ENCODE results near the gene RNMT.
"Not testable (repeated sequence)": the region's sequence is repeated elsewhere in the genome, so short reads cannot be mapped to it uniquely, and the experiment has no call there.

Gene RNMT

GRCh38 chr18:13726232-13726971 is at the start of gene RNMT, which contains the start of gene FAM210A:
Gene RNMT, plus strand, starts transcription at chr18:13726673. Its CDS starts 4,845 bp downstream, at chr18:13731518.
Gene FAM210A, minus strand, starts transcription at chr18:13726558. Its CDS starts 44,481 bp downstream, at chr18:13682077.
- ATAC-seq: peak; percentile 98
- Mint-ChIP-seq H3K4me3 (peak within 1 kb of the TSS; percentile 98), H3K4me1 (peaks cover 48% of the 10 kb centered on the region), H3K27ac (peak within 1 kb of the TSS; percentile 97), H3K9me3 (no peaks in the 10 kb centered on the region), H3K36me3 (peaks cover 2% of the 10 kb centered on the region), H3K27me3 (no peaks in the 10 kb centered on the region)

DNA sequence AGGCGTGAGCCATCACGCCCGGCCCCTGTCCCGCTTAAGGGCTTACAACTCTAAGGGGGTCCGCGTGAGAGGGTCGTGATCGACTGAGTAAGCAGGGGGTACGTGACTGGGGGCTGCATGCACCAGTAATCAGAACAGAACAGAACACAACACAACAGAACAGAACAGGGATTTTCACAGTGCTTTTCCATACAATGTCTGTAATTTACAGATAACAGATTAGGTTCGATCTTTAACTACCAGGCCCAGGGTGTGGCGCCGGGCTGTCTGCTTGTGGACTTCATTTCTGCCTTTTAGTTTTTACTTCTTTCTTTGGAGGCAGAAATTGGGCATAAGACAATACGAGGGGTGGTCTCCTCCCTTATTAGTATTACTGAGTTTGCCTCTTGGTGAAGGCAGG is 49.1 kb upstream of the RNMT start:
- not testable (repeated sequence) for H3K9me3 Mint-ChIP-seq, H3K27ac Mint-ChIP-seq, H3K36me3 Mint-ChIP-seq, ATAC-seq, H3K4me3 Mint-ChIP-seq, H3K27me3 Mint-ChIP-seq
- peaks cover 15% of the 10 kb centered on the region for H3K4me1 Mint-ChIP-seq

- Mint-ChIP-seq H3K36me3 (peaks cover 17% of the 10 kb centered on the region), H3K9me3 (no peaks in the 10 kb centered on the region), H3K4me3 (no peak overlapping the region), H3K27me3 (no peaks in the 10 kb centered on the region), H3K4me1 (peaks cover 30% of the 10 kb centered on the region), H3K27ac (no peak overlapping the region)
- ATAC-seq: no peak
Observed at GRCh38 chr18:13680612-13681011, 45.9 kb upstream of the RNMT start.

DNA sequence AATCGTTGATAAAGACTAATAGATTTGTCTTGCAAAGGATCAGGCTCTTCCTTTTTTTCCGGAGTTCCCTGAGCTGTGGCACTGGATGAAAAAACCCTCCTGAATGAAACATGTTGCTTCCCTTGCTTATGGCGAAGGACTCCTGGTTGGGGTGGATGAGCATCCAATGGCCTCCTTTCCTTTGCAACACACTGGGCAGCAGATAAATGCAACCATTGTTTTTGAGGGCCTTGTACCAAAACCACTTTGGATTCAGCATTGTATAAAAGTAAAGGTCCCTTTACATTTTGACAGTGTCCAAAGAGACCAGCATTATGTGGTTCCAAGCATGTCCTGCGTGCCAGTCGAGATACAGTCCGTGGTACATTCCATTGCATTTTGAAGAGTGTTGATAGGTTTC is 44.8 kb upstream of the RNMT start:
- peaks cover 17% of the 10 kb centered on the region for H3K36me3 Mint-ChIP-seq
- peaks cover 34% of the 10 kb centered on the region for H3K4me1 Mint-ChIP-seq

GRCh38 chr18:13684546-13684945 is 41.9 kb upstream of the RNMT start:
- no peak for ATAC-seq
- Mint-ChIP-seq H3K27me3 (no peaks in the 10 kb centered on the region), H3K36me3 (peaks cover 25% of the 10 kb centered on the region), H3K27ac (no peak overlapping the region), H3K4me3 (no peak overlapping the region), H3K4me1 (peaks cover 30% of the 10 kb centered on the region), H3K9me3 (no peaks in the 10 kb centered on the region)

More for the DNA sequence above, 44.8 kb upstream of the RNMT start:
- Mint-ChIP-seq H3K9me3 (no peaks in the 10 kb centered on the region), H3K4me3 (no peak overlapping the region), H3K27me3 (no peaks in the 10 kb centered on the region), H3K27ac (no peak overlapping the region)
- ATAC-seq: no peak

GRCh38 chr18:13688191-13689136 is 38.0 kb upstream of the RNMT start:
- Mint-ChIP-seq H3K4me3 (no peak overlapping the region), H3K36me3 (peaks cover 18% of the 10 kb centered on the region), H3K27ac (no peak overlapping the region), H3K9me3 (peaks cover 7% of the 10 kb centered on the region), H3K4me1 (peaks cover 56% of the 10 kb centered on the region), H3K27me3 (no peaks in the 10 kb centered on the region)
- no peak for ATAC-seq

GRCh38 chr18:13690060-13690459 is 36.4 kb upstream of the RNMT start:
- Mint-ChIP-seq H3K36me3 (peaks cover 14% of the 10 kb centered on the region), H3K4me1 (peaks cover 52% of the 10 kb centered on the region)
- not testable (repeated sequence) for H3K9me3 Mint-ChIP-seq, H3K27ac Mint-ChIP-seq, ATAC-seq, H3K27me3 Mint-ChIP-seq, H3K4me3 Mint-ChIP-seq

- not testable (repeated sequence) for ATAC-seq, H3K9me3 Mint-ChIP-seq, H3K27ac Mint-ChIP-seq, H3K4me3 Mint-ChIP-seq, H3K27me3 Mint-ChIP-seq
- Mint-ChIP-seq H3K36me3 (peaks cover 13% of the 10 kb centered on the region), H3K4me1 (peaks cover 52% of the 10 kb centered on the region)
Observed at GRCh38 chr18:13695337-13695736, 31.1 kb upstream of the RNMT start.

GRCh38 chr18:13696961-13697360 is 29.5 kb upstream of the RNMT start:
- no peak overlapping the region for H3K4me3 Mint-ChIP-seq
- peaks cover 46% of the 10 kb centered on the region for H3K4me1 Mint-ChIP-seq
- no peaks in the 10 kb centered on the region for H3K27me3 Mint-ChIP-seq
- peaks cover 10% of the 10 kb centered on the region for H3K9me3 Mint-ChIP-seq
- ATAC-seq: no peak
- no peak overlapping the region for H3K27ac Mint-ChIP-seq
- H3K36me3 Mint-ChIP-seq: peaks cover 27% of the 10 kb centered on the region

GRCh38 chr18:13700153-13700552 is 26.3 kb upstream of the RNMT start:
- no peak overlapping the region for H3K4me3 Mint-ChIP-seq
- H3K36me3 Mint-ChIP-seq: peaks cover 47% of the 10 kb centered on the region
- peak overlapping the region; percentile 2 for H3K27ac Mint-ChIP-seq
- peak; percentile 78 for ATAC-seq
- H3K4me1 Mint-ChIP-seq: peaks cover 26% of the 10 kb centered on the region
- no peaks in the 10 kb centered on the region for H3K27me3 Mint-ChIP-seq
- H3K9me3 Mint-ChIP-seq: peaks cover 5% of the 10 kb centered on the region

DNA sequence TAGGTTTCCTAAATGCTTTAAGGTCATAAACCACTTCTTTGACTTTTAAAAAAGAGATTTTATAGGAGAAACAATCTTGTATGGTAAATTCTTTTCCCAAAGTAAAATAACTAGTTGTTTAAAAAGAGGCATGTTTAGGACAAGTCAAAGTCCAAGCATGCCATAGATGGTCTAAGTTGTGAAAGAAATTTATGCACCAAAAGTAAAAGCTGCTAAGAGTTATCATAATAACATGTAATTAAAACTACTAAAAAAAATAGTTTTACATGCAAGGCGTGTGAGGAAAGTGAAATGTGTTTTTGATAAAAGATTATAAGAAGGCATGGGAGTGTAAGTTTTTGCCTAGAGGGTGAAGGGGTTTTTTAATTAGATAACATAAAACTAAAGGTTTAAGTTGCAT is 22.6 kb upstream of the RNMT start:
- Mint-ChIP-seq H3K4me3 (no peak overlapping the region), H3K36me3 (peaks cover 56% of the 10 kb centered on the region), H3K27me3 (no peaks in the 10 kb centered on the region), H3K9me3 (peaks cover 5% of the 10 kb centered on the region), H3K4me1 (peaks cover 17% of the 10 kb centered on the region), H3K27ac (no peak overlapping the region)
- ATAC-seq: no peak

DNA sequence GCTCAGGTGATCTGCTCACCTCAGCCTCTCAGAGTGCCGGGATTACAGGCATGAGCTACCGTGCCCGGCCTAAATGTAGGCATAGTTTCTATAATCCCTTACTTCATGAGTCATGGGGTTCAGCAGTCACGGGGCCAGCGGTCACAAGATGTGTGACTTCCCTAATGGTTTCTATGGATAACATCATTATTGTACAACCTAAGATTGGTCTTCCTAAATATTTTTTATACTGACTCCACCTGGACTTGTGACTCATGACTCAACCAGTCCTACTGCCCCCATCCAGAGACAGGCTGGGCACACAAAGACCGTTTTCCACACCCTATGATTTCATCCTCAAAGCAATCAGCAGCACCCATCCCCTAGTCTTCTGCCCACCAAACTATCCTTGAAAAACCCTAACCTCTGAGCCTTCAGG is 16.1 kb upstream of the RNMT start:
- peaks cover 21% of the 10 kb centered on the region for H3K4me1 Mint-ChIP-seq

DNA sequence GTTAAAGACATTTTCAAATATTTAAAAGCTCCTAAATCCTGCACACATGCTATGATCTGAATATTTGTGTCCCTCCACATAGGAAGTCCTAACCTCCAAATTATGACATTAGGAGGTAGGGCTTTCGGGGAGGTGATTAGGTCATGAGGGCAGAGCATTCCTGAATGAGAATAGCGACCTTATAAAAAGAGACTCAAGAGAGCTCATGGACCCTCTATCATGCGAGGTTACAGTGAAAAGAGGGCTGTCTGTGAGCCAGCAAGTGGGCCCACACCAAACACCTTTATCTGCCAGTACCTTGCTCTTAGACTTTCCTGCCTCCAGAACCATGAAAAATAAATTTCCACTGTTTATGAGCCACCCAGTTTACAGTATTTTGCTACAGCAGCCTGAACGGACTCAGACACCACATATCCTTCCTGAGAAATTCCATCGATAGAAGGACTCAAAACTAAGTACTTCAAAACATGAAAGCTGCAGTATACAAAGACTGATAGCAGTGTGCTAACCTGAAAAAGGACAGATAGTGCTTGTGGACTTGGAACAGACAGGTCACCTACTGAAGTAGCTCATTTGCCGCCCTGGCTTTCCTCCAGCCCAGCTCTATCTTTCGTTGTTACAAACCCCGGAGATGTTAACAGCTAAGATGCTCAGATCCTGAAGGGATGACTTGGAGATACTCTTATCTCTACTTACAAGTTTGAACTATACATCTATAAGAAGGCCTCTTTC is 13.9 kb upstream of the RNMT start:
- H3K27me3 Mint-ChIP-seq: no peaks in the 10 kb centered on the region
- H3K9me3 Mint-ChIP-seq: no peaks in the 10 kb centered on the region
- peaks cover 27% of the 10 kb centered on the region for H3K36me3 Mint-ChIP-seq
- no peak for ATAC-seq
- H3K4me1 Mint-ChIP-seq: peaks cover 31% of the 10 kb centered on the region
- no peak overlapping the region for H3K4me3 Mint-ChIP-seq
- no peak overlapping the region for H3K27ac Mint-ChIP-seq

More for the DNA sequence above, 16.1 kb upstream of the RNMT start:
- Mint-ChIP-seq H3K4me3 (no peak overlapping the region), H3K9me3 (no peaks in the 10 kb centered on the region), H3K36me3 (peaks cover 34% of the 10 kb centered on the region), H3K27me3 (no peaks in the 10 kb centered on the region), H3K27ac (no peak overlapping the region)
- ATAC-seq: no peak

DNA sequence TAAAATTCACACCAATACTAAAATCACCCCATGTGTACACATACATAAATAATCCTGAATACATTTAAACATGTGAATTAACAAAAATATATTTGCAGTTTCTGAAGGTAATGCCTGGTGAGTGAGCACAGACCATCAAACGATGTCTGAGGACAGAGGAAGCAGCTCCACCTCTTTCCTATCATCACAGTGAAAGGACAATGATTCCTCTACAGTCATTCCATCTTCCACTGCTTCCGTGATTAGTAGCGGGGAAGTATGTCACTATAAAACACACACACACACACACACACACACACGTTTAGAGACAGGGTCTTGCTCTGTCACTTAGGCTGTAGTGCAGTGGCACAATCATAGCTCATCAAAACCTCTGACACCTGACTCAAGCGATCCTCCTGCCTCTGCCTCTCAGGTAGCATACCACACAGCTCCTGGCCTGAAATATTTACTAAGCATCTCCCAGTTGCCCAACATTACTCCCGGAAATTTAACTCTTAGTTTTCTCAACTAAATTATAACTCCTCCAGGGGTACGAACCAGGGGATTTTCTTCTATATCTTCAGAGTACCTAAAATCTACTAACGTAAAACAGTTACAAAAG is 12.9 kb upstream of the RNMT start:
- ATAC-seq: no peak
- no peaks in the 10 kb centered on the region for H3K9me3 Mint-ChIP-seq
- H3K4me1 Mint-ChIP-seq: peaks cover 31% of the 10 kb centered on the region
- H3K36me3 Mint-ChIP-seq: peaks cover 27% of the 10 kb centered on the region
- H3K4me3 Mint-ChIP-seq: no peak overlapping the region
- no peak overlapping the region for H3K27ac Mint-ChIP-seq
- H3K27me3 Mint-ChIP-seq: no peaks in the 10 kb centered on the region

DNA sequence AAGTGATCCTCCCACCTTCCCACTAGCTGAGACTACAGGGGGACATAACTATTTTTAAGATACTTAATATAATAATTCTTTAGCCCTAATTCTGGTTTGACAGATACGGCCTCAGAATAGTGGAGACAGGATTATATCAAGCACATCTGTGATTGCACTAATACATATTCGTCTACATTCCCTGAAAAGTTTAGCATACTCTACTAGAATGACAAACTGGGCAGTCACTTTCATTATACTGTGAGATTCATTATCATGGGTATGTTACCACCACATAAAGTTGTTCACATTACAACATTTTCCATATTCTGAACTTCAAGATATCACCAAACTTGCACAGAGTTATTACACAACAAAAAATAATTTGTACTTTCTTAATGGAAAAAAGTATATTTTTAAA is 11.1 kb upstream of the RNMT start:
- peaks cover 27% of the 10 kb centered on the region for H3K36me3 Mint-ChIP-seq
- H3K4me3 Mint-ChIP-seq: no peak overlapping the region
- H3K4me1 Mint-ChIP-seq: peaks cover 31% of the 10 kb centered on the region
- no peak for ATAC-seq
- no peaks in the 10 kb centered on the region for H3K27me3 Mint-ChIP-seq
- H3K9me3 Mint-ChIP-seq: no peaks in the 10 kb centered on the region
- H3K27ac Mint-ChIP-seq: no peak overlapping the region
